HEK293 (cell line): Measurements from ENCODE around the gene BAIAP3.

ENCODE experiments used
- CTCF ChIP-seq: fragments of 450-650 bp; formaldehyde crosslinking; IDR thresholded peaks from 2 replicates; pipeline ENCODE4 v1.5.1; 2016; ENCODE audit warnings: missing biosample characterization, missing genetic modification characterization
- PATZ1 ChIP-seq: fragments of 450-650 bp; formaldehyde crosslinking; IDR thresholded peaks from 2 replicates; pipeline ENCODE4 v1.5.1; 2016; ENCODE audit warnings: missing biosample characterization, missing genetic modification characterization
- PBX3 ChIP-seq: sonication (generic); formaldehyde crosslinking; IDR thresholded peaks from 2 replicates; pipeline ENCODE4 v1.8.1; 2022; ENCODE audit warnings: mild to moderate bottlenecking, moderate library complexity, missing genetic modification reagents
- REST ChIP-seq: fragments of 450-650 bp; formaldehyde crosslinking; IDR thresholded peaks from 2 replicates; pipeline ENCODE4 v1.5.1; 2016; ENCODE audit warnings: missing biosample characterization, missing genetic modification characterization
- ZNF112 ChIP-seq: fragments of 450-650 bp; formaldehyde crosslinking; IDR thresholded peaks from 2 replicates; pipeline ENCODE4 v1.5.0; 2017; ENCODE audit warnings: missing biosample characterization, missing genetic modification characterization
- ZNF174 ChIP-seq: fragments of 450-650 bp; formaldehyde crosslinking; IDR thresholded peaks from 2 replicates; pipeline ENCODE4 v1.5.0; 2017; ENCODE audit warnings: missing biosample characterization, mild to moderate bottlenecking, missing genetic modification characterization
- ZNF18 ChIP-seq: fragments of 450-650 bp; formaldehyde crosslinking; IDR thresholded peaks from 2 replicates; pipeline ENCODE4 v1.5.1; 2016; ENCODE audit warnings: missing biosample characterization, missing genetic modification characterization
- ZNF37A ChIP-seq: fragments of 450-650 bp; IDR thresholded peaks from 2 replicates; pipeline ENCODE4 v1.5.1; 2018; ENCODE audit warnings: missing biosample characterization, missing genetic modification characterization
- ZNF449 ChIP-seq: fragments of 450-650 bp; formaldehyde crosslinking; IDR thresholded peaks from 2 replicates; pipeline ENCODE4 v1.5.1; 2017; ENCODE audit warnings: missing biosample characterization, mild to moderate bottlenecking, missing genetic modification characterization, moderate library complexity
- ZNF785 ChIP-seq: fragments of 450-650 bp; formaldehyde crosslinking; IDR thresholded peaks from 2 replicates; pipeline ENCODE4 v1.5.1; 2016; ENCODE audit warnings: missing biosample characterization, missing genetic modification characterization

GRCh38 chr16:1346422-1347285 lies 13.2 kb downstream of the BAIAP3 start:
- peak; percentile 23; the same call in 1 of the 2 replicates for TF ChIP-seq CTCF (tag by site-specific recombination)
- no peak for TF ChIP-seq ZNF37A (tag by site-specific recombination)
- TF ChIP-seq ZNF18: no peak
- TF ChIP-seq ZNF449 (tag by site-specific recombination): no peak
- TF ChIP-seq PATZ1: no peak
- TF ChIP-seq PBX3 (CRISPR knock-in tag): no peak
- no peak for TF ChIP-seq REST
- no peak for TF ChIP-seq ZNF112 (tag by site-specific recombination)
- no peak for TF ChIP-seq ZNF174 (tag by site-specific recombination)
- no peak for TF ChIP-seq ZNF785 (tag by site-specific recombination)
